HEK293 (cell line): ENCODE data around the gene KIF4A.

Source experiments
- GLI2 ChIP-seq: fragments of 450-650 bp; formaldehyde crosslinking; IDR thresholded peaks from 2 replicates; pipeline ENCODE4; 2017; ENCODE audit warnings: missing biosample characterization, missing genetic modification characterization, low read depth, borderline replicate concordance
- GLIS1 ChIP-seq: fragments of 450-650 bp; formaldehyde crosslinking; IDR thresholded peaks from 2 replicates; pipeline ENCODE4 v1.5.1; 2016; ENCODE audit warnings: missing biosample characterization, missing genetic modification characterization
- IKZF3 ChIP-seq: fragments of 450-650 bp; IDR thresholded peaks from 2 replicates; pipeline ENCODE4 v1.5.0; 2018; ENCODE audit warnings: missing biosample characterization, mild to moderate bottlenecking, missing genetic modification characterization, moderate library complexity
- KLF7 ChIP-seq: fragments of 450-650 bp; formaldehyde crosslinking; IDR thresholded peaks from 2 replicates; pipeline ENCODE4 v1.5.1; 2016; ENCODE audit warnings: missing biosample characterization, missing genetic modification characterization, borderline replicate concordance
- REPIN1 ChIP-seq: fragments of 450-650 bp; formaldehyde crosslinking; IDR thresholded peaks from 2 replicates; pipeline ENCODE4 v1.5.1; 2017; ENCODE audit warnings: missing biosample characterization, missing genetic modification characterization, low read depth
- SETDB1 ChIP-seq: IDR thresholded peaks from one replicate; pipeline ENCODE4 v1.6.1; 2017; ENCODE audit warnings: mild to moderate bottlenecking, low read length, moderate library complexity, mixed read lengths; ENCODE audit not compliant: insufficient read length
- SP2 ChIP-seq: fragments of 450-650 bp; formaldehyde crosslinking; IDR thresholded peaks from 2 replicates; pipeline ENCODE4 v1.5.1; 2016; ENCODE audit warnings: missing biosample characterization, missing genetic modification characterization
- SP3 ChIP-seq: fragments of 450-650 bp; formaldehyde crosslinking; IDR thresholded peaks from 2 replicates; pipeline ENCODE4 v1.5.1; 2016; ENCODE audit warnings: missing biosample characterization, missing genetic modification characterization
- SP7 ChIP-seq: fragments of 450-650 bp; formaldehyde crosslinking; IDR thresholded peaks from 2 replicates; pipeline ENCODE4 v1.5.1; 2016; ENCODE audit warnings: missing biosample characterization, missing genetic modification characterization
- TCF7L2 ChIP-seq: IDR thresholded peaks from 2 replicates; pipeline ENCODE4 v1.6.1; 2011; ENCODE audit warnings: low read depth, mild to moderate bottlenecking, inconsistent platforms, low read length, moderate library complexity, borderline replicate concordance
- ZBTB20 ChIP-seq: fragments of 450-650 bp; formaldehyde crosslinking; IDR thresholded peaks from 2 replicates; pipeline ENCODE4 v1.5.1; 2016; ENCODE audit warnings: missing biosample characterization, missing genetic modification characterization
- ZFP3 ChIP-seq: fragments of 450-650 bp; formaldehyde crosslinking; IDR thresholded peaks from 2 replicates; pipeline ENCODE4 v1.5.1; 2016; ENCODE audit warnings: low read depth, missing biosample characterization, missing genetic modification characterization
- ZIC2 ChIP-seq: fragments of 450-650 bp; formaldehyde crosslinking; IDR thresholded peaks from 2 replicates; pipeline ENCODE4 v1.5.1; 2016; ENCODE audit warnings: missing biosample characterization, missing genetic modification characterization
- ZNF138 ChIP-seq: fragments of 450-650 bp; formaldehyde crosslinking; IDR thresholded peaks from 2 replicates; pipeline ENCODE4 v1.5.1; 2016; ENCODE audit warnings: missing biosample characterization, missing genetic modification characterization, borderline replicate concordance
- ZNF146 ChIP-seq: fragments of 450-650 bp; formaldehyde crosslinking; IDR thresholded peaks from 2 replicates; pipeline ENCODE4 v1.5.1; 2016; ENCODE audit warnings: missing biosample characterization, missing genetic modification characterization
- ZNF302 ChIP-seq: fragments of 450-650 bp; formaldehyde crosslinking; IDR thresholded peaks from 2 replicates; pipeline ENCODE4 v1.5.1; 2016; ENCODE audit warnings: missing biosample characterization, missing genetic modification characterization, low read depth
- ZNF423 ChIP-seq: fragments of 450-650 bp; formaldehyde crosslinking; IDR thresholded peaks from 2 replicates; pipeline ENCODE4 v1.5.1; 2016; ENCODE audit warnings: missing biosample characterization, missing genetic modification characterization
- ZNF529 ChIP-seq: fragments of 450-650 bp; formaldehyde crosslinking; IDR thresholded peaks from 2 replicates; pipeline ENCODE4 v1.5.1; 2017; ENCODE audit warnings: missing genetic modification characterization, missing biosample characterization; ENCODE audit not compliant: insufficient replicate concordance
- ZNF544 ChIP-seq: fragments of 450-650 bp; formaldehyde crosslinking; IDR thresholded peaks from 2 replicates; pipeline ENCODE4 v1.5.0; 2017; ENCODE audit warnings: missing biosample characterization, missing genetic modification characterization
- ZNF777 ChIP-seq: fragments of 450-650 bp; formaldehyde crosslinking; IDR thresholded peaks from 2 replicates; pipeline ENCODE4 v1.5.1; 2017; ENCODE audit warnings: missing biosample characterization, missing genetic modification characterization, borderline replicate concordance
- TF ChIP-seq, protein P1 (sequence below): fragments of 450-650 bp; formaldehyde crosslinking; IDR thresholded peaks from 2 replicates; pipeline ENCODE4 v1.5.1; 2016; ENCODE audit warnings: missing biosample characterization, missing genetic modification characterization
- TF ChIP-seq, protein P2 (sequence below): fragments of 450-650 bp; formaldehyde crosslinking; conservative IDR thresholded peaks from 2 replicates; pipeline ENCODE4 v1.5.1; 2016; ENCODE audit warnings: low read depth, missing biosample characterization, missing genetic modification characterization
- TF ChIP-seq, protein P3 (sequence below): fragments of 450-650 bp; formaldehyde crosslinking; IDR thresholded peaks from 2 replicates; pipeline ENCODE4 v1.5.1; 2016; ENCODE audit warnings: missing biosample characterization, missing genetic modification characterization
- TF ChIP-seq, protein P4 (sequence below): fragments of 450-650 bp; formaldehyde crosslinking; IDR thresholded peaks from 2 replicates; pipeline ENCODE4 v1.5.1; 2016; ENCODE audit warnings: missing biosample characterization, missing genetic modification characterization
- TF ChIP-seq, protein P5 (sequence below): fragments of 450-650 bp; formaldehyde crosslinking; conservative IDR thresholded peaks from 2 replicates; pipeline ENCODE4 v1.5.1; 2016; ENCODE audit warnings: low read depth, missing biosample characterization, missing genetic modification characterization

The KIF4A gene

DNA sequence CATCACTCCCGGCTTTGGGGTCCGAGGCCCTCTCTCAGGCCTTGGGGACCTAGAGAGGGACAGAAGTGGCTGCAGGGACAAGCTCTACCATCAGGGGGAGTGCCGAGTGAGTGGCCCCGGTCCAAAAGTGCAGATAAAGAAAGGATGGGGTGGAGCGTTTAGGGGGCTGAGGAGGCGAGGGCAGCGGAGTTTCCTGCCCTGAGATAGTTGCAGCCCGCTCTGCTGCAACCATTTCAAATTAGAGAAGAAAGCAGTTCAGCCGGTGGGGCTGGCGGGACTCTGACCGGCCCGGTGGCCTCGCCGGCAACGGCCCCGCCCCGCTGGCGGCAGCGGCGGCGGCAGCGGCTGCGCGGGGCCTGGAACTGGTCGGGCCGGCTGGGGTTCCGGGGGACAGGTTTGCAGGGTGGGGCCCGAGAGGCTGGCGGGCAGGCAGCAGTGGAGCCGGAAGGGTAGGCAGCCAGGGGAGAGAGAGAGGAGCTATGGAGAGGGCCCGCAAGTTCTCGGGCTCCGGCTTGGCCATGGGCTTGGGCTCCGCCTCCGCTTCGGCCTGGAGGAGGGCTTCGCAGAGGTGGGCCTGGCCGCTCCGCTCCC is 162.3 kb downstream of the KIF4A start (continued):
- TF ChIP-seq SP7 (tag by site-specific recombination) (no peak), GLI2 (tag by site-specific recombination) (no peak), SP2 (tag by site-specific recombination) (peak; percentile 66), SETDB1 (no peak), ZNF529 (tag by site-specific recombination) (no peak), GLIS1 (tag by site-specific recombination) (no peak), ZNF302 (tag by site-specific recombination) (no peak), ZFP3 (no peak), KLF7 (tag by site-specific recombination) (no peak), SP3 (tag by site-specific recombination) (peak; percentile 34), ZIC2 (tag by site-specific recombination) (no peak), ZNF146 (tag by site-specific recombination) (no peak), ZNF777 (no peak), ZNF544 (tag by site-specific recombination) (no peak), IKZF3 (no peak), ZNF138 (tag by site-specific recombination) (no peak), TCF7L2 (no peak), ZNF423 (tag by site-specific recombination) (no peak), ZBTB20 (tag by site-specific recombination) (peak; percentile 45; the same call in 1 of the 2 replicates), REPIN1 (tag by site-specific recombination) (no peak)
- TF ChIP-seq, protein P1, sequence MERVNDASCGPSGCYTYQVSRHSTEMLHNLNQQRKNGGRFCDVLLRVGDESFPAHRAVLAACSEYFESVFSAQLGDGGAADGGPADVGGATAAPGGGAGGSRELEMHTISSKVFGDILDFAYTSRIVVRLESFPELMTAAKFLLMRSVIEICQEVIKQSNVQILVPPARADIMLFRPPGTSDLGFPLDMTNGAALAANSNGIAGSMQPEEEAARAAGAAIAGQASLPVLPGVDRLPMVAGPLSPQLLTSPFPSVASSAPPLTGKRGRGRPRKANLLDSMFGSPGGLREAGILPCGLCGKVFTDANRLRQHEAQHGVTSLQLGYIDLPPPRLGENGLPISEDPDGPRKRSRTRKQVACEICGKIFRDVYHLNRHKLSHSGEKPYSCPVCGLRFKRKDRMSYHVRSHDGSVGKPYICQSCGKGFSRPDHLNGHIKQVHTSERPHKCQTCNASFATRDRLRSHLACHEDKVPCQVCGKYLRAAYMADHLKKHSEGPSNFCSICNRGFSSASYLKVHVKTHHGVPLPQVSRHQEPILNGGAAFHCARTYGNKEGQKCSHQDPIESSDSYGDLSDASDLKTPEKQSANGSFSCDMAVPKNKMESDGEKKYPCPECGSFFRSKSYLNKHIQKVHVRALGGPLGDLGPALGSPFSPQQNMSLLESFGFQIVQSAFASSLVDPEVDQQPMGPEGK (tag by site-specific recombination): no peak
- TF ChIP-seq, protein P2, sequence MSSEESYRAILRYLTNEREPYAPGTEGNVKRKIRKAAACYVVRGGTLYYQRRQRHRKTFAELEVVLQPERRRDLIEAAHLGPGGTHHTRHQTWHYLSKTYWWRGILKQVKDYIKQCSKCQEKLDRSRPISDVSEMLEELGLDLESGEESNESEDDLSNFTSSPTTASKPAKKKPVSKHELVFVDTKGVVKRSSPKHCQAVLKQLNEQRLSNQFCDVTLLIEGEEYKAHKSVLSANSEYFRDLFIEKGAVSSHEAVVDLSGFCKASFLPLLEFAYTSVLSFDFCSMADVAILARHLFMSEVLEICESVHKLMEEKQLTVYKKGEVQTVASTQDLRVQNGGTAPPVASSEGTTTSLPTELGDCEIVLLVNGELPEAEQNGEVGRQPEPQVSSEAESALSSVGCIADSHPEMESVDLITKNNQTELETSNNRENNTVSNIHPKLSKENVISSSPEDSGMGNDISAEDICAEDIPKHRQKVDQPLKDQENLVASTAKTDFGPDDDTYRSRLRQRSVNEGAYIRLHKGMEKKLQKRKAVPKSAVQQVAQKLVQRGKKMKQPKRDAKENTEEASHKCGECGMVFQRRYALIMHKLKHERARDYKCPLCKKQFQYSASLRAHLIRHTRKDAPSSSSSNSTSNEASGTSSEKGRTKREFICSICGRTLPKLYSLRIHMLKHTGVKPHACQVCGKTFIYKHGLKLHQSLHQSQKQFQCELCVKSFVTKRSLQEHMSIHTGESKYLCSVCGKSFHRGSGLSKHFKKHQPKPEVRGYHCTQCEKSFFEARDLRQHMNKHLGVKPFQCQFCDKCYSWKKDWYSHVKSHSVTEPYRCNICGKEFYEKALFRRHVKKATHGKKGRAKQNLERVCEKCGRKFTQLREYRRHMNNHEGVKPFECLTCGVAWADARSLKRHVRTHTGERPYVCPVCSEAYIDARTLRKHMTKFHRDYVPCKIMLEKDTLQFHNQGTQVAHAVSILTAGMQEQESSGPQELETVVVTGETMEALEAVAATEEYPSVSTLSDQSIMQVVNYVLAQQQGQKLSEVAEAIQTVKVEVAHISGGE (tag by site-specific recombination): peak; percentile 65
- TF ChIP-seq, protein P3, sequence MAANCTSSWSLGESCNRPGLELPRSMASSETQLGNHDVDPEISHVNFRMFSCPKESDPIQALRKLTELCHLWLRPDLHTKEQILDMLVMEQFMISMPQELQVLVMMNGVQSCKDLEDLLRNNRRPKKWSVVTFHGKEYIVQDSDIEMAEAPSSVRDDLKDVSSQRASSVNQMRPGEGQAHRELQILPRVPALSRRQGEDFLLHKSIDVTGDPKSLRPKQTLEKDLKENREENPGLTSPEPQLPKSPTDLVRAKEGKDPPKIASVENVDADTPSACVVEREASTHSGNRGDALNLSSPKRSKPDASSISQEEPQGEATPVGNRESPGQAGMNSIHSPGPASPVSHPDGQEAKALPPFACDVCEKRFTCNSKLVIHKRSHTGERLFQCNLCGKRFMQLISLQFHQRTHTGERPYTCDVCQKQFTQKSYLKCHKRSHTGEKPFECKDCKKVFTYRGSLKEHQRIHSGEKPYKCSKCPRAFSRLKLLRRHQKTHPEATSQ (tag by site-specific recombination): no peak
- TF ChIP-seq, protein P4, sequence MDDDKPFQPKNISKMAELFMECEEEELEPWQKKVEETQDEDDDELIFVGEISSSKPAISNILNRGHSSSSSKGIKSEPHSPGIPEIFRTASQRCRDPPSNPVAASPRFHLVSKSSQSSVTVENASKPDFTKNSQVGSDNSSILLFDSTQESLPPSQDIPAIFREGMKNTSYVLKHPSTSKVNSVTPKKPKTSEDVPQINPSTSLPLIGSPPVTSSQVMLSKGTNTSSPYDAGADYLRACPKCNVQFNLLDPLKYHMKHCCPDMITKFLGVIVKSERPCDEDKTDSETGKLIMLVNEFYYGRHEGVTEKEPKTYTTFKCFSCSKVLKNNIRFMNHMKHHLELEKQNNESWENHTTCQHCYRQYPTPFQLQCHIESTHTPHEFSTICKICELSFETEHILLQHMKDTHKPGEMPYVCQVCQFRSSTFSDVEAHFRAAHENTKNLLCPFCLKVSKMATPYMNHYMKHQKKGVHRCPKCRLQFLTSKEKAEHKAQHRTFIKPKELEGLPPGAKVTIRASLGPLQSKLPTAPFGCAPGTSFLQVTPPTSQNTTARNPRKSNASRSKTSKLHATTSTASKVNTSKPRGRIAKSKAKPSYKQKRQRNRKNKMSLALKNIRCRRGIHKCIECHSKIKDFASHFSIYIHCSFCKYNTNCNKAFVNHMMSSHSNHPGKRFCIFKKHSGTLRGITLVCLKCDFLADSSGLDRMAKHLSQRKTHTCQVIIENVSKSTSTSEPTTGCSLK: no peak
- TF ChIP-seq, protein P5, sequence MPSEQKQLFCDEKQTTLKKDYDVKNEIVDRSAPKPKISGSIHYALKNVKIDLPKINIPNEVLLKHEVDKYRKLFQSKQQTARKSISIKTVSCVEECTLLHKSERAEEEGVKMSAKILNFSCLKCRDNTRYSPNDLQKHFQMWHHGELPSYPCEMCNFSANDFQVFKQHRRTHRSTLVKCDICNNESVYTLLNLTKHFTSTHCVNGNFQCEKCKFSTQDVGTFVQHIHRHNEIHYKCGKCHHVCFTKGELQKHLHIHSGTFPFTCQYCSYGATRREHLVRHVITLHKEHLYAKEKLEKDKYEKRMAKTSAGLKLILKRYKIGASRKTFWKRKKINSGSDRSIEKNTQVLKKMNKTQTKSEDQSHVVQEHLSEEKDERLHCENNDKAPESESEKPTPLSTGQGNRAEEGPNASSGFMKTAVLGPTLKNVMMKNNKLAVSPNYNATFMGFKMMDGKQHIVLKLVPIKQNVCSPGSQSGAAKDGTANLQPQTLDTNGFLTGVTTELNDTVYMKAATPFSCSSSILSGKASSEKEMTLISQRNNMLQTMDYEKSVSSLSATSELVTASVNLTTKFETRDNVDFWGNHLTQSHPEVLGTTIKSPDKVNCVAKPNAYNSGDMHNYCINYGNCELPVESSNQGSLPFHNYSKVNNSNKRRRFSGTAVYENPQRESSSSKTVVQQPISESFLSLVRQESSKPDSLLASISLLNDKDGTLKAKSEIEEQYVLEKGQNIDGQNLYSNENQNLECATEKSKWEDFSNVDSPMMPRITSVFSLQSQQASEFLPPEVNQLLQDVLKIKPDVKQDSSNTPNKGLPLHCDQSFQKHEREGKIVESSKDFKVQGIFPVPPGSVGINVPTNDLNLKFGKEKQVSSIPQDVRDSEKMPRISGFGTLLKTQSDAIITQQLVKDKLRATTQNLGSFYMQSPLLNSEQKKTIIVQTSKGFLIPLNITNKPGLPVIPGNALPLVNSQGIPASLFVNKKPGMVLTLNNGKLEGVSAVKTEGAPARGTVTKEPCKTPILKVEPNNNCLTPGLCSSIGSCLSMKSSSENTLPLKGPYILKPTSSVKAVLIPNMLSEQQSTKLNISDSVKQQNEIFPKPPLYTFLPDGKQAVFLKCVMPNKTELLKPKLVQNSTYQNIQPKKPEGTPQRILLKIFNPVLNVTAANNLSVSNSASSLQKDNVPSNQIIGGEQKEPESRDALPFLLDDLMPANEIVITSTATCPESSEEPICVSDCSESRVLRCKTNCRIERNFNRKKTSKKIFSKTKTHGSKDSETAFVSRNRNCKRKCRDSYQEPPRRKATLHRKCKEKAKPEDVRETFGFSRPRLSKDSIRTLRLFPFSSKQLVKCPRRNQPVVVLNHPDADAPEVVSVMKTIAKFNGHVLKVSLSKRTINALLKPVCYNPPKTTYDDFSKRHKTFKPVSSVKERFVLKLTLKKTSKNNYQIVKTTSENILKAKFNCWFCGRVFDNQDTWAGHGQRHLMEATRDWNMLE: no peak
